Upper lobe of left lung (tissue), 4 donors: ENCODE data around the gene CDH18.

Experiments
- CTCF ChIP-seq, 6 experiments: fragments of 450-650 bp in 4 of 6; fragments of 200-600 bp in 2 of 6; sonication (generic) in 2 of 6; IDR thresholded peaks; one replicate each; pipeline ENCODE4 v1.5.1; 2016 to 2019; ENCODE audit warnings: antibody characterized with exemption in 6 of 6
- POLR2A ChIP-seq, 4 donors: fragments of 450-650 bp; IDR thresholded peaks; one replicate each; pipeline ENCODE4 v1.5.1; 2016 to 2017; ENCODE audit warnings: antibody characterized with exemption in 4 of 4, mild to moderate bottlenecking in 2 of 4

- TF ChIP-seq CTCF (IDR thresholded peaks at IDR 0.05) (no peak), POLR2A (IDR thresholded peaks at IDR 0.05) (no peak)
Measured at GRCh38 chr5:19795218-19795617, 192.8 kb downstream of the CDH18 start.
